Osteocyte (in vitro differentiated cells): Measurements from ENCODE around the gene SMIM43. TPM values are rescaled to one million over a fixed set of nuclear protein-coding genes. Genes with fewer than 3 reads are reported as not detected.

Experiments
- DNase-seq: peaks from one replicate; pipeline ENCODE4 v3.0.0; 2021; ENCODE audit warnings: mixed read lengths; ENCODE audit not compliant: unreplicated experiment; ENCODE audit errors: extremely low spot score
- H3K27ac Mint-ChIP-seq: one replicate; pipeline ENCODE4 v1.8.0; 2021; ENCODE audit warnings: mild to moderate bottlenecking, mixed read lengths; ENCODE audit not compliant: unreplicated experiment
- H3K27me3 Mint-ChIP-seq: one replicate; pipeline ENCODE4 v1.8.0; 2021; ENCODE audit warnings: mixed read lengths; ENCODE audit not compliant: unreplicated experiment
- H3K36me3 Mint-ChIP-seq: one replicate; pipeline ENCODE4 v1.8.0; 2021; ENCODE audit warnings: mixed read lengths; ENCODE audit not compliant: unreplicated experiment
- H3K4me1 Mint-ChIP-seq: one replicate; pipeline ENCODE4 v1.8.0; 2021; ENCODE audit warnings: mixed read lengths; ENCODE audit not compliant: unreplicated experiment
- H3K4me3 Mint-ChIP-seq: one replicate; pipeline ENCODE4 v1.8.0; 2021; ENCODE audit warnings: mild to moderate bottlenecking, moderate library complexity, mixed read lengths; ENCODE audit not compliant: unreplicated experiment
- H3K9me3 Mint-ChIP-seq: one replicate; pipeline ENCODE4 v1.8.0; 2021; ENCODE audit warnings: mixed read lengths; ENCODE audit not compliant: unreplicated experiment
- total RNA-seq: library from RNA; stranded (reverse); gene quantifications from 2 replicates; pipeline ENCODE4 v1.2.1, GENCODE V29; 2021
- TF ChIP-seq, protein P1 (sequence below): fragments of 200-600 bp; sonication (generic); IDR thresholded peaks from 2 replicates; pipeline ENCODE4 v1.5.0; 2021; ENCODE audit warnings: antibody characterized with exemption, mild to moderate bottlenecking, moderate library complexity

SMIM43 gene
- total RNA-seq, 1 donor from 2014 or later, result not detected

DNA sequence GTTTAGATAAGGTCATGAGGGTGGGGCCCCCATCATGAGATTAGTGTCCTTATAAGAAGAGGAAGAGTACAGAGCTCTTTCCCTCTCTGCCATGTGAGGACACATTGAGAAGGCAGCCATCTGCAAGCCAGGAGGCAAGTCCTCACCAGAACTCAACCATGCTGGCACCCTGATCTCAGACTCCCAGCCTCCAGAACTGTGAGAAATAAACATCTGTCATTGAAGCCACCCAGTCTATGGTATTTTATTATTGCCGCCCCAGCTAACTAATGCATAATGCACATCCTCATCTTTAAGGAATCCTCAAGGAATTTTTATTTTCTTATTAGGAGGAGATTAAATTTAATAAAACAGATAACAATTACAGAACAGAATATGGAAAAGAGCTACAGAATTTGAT, 19.4 kb upstream of the SMIM43 start:
- TF ChIP-seq, protein P1, sequence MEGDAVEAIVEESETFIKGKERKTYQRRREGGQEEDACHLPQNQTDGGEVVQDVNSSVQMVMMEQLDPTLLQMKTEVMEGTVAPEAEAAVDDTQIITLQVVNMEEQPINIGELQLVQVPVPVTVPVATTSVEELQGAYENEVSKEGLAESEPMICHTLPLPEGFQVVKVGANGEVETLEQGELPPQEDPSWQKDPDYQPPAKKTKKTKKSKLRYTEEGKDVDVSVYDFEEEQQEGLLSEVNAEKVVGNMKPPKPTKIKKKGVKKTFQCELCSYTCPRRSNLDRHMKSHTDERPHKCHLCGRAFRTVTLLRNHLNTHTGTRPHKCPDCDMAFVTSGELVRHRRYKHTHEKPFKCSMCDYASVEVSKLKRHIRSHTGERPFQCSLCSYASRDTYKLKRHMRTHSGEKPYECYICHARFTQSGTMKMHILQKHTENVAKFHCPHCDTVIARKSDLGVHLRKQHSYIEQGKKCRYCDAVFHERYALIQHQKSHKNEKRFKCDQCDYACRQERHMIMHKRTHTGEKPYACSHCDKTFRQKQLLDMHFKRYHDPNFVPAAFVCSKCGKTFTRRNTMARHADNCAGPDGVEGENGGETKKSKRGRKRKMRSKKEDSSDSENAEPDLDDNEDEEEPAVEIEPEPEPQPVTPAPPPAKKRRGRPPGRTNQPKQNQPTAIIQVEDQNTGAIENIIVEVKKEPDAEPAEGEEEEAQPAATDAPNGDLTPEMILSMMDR, result no peak
- DNase-seq, result no peak
- H3K4me3 Mint-ChIP-seq, result no peak overlapping the region
- no peaks in the 10 kb centered on the region for H3K36me3 Mint-ChIP-seq
- no peaks in the 10 kb centered on the region for H3K27me3 Mint-ChIP-seq
- peaks cover 24% of the 10 kb centered on the region for H3K4me1 Mint-ChIP-seq
- H3K9me3 Mint-ChIP-seq, result peaks cover 7% of the 10 kb centered on the region
- no peak overlapping the region for H3K27ac Mint-ChIP-seq

DNA sequence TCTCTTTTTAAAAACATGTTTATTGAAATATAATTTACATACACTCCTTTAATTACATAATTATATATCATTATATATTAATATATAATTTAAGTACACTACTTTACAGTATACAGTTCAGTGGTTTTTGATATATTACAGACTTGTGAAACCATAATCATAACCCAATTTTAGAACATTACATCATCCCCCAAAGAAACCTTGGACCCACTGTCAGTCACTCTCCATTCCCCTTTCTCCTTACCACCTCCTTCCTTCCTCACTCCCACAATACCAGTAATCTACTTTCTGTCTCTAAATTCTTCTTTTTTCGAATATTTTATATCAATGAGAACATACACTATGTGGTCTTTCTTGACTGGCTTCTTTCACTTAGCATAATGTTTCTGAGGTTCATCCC, 18.2 kb upstream of the SMIM43 start:
- Mint-ChIP-seq H3K9me3 (peaks cover 7% of the 10 kb centered on the region), H3K27ac (no peak overlapping the region)

DNA sequence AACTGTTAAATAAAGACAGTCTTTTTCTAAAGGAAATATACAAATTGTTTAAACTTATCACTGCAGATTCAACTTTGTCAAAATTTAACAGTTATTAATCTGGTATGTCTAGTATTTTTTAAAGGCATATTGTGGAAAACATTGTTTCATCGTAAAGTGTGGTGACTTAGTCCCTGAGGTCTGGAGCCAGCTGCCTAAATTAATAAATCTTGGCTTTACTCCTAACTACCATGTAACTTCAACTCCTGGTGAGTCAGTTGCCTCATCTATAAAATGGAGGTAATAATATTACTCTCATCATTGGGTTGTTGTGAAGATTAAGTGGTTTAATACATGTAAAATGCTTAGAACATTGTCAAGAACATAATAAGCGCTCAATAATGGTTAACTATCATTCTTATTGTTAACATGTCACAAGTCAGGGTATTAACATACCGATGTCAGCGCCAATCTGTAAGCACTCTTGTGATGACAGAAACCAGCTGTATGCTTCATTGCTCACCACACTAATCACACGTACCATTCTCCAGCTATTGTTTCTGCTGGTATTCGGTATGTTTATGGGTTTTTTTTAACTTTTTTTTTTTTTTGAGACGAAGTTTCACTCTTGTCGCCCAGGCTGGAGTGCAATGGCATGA, 14.1 kb upstream of the SMIM43 start:
- Mint-ChIP-seq H3K27me3 (peaks cover 13% of the 10 kb centered on the region), H3K4me3 (no peak overlapping the region), H3K9me3 (peaks cover 7% of the 10 kb centered on the region), H3K4me1 (no peaks in the 10 kb centered on the region), H3K36me3 (no peaks in the 10 kb centered on the region), H3K27ac (no peak overlapping the region)
- TF ChIP-seq, protein P1, result no peak
- no peak for DNase-seq

More for the DNA sequence above, 18.2 kb upstream of the SMIM43 start:
- TF ChIP-seq, protein P1, result no peak
- Mint-ChIP-seq H3K27me3 (no peaks in the 10 kb centered on the region), H3K4me3 (no peak overlapping the region), H3K36me3 (no peaks in the 10 kb centered on the region), H3K4me1 (peaks cover 19% of the 10 kb centered on the region)
- no peak for DNase-seq

DNA sequence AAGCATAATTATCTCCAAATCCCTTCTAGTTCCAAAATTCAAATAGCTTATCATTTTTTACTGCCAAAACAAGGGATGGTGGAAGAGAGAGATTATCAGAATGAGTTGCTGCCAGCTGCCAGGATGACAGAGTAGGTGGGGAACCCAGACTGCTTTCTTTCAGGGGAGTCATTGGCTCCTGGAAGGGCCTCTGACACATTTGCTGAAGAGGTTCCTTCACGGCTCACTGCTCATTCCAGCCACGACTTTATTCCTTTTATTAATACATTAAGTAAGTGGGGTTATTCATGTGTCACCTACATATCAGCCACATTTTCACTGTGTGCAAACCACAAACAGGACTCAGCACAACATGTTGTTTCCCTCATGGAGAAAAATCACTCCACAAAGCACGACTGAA, 12.7 kb upstream of the SMIM43 start:
- no peak overlapping the region for H3K4me3 Mint-ChIP-seq

DNA sequence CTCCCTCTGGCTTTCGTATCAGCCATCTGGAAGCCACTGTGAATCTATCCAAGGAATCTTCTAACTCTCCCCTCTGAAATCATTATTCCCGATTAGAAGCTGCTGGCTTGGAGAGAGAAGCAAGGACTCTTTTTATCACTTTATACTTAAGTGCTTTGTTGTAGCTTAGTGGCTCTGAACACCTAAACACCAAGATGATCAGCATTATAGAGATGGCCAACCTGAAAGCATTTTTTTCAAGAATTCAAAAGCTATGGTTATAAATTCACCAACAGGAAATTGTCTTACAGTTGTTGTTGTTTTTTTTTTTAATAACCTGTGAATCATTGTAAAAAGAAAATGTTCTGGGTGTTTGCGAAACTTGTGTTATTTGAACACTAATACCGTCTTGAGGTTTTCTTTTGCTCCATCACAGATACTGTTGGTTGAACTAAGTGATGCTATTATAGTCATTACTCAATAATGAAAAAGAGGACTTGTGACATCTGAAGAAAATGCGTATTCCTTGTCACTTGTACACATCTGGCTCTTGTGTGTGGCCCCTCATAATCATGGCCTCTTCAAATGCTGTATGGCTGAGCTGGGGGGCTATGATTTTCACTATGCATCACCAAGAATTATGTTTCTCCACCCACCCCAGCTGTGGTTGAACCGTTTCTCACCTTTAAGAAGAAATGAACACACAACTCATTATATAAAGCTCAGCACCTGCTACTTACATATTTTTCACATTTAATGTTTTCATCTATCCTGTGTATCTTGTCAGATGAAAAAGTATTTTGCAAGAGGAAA, 11.8 kb upstream of the SMIM43 start:
- no peak overlapping the region for H3K4me3 Mint-ChIP-seq
- H3K27me3 Mint-ChIP-seq, result peaks cover 24% of the 10 kb centered on the region
- no peak for DNase-seq
- no peak overlapping the region for H3K27ac Mint-ChIP-seq
- no peaks in the 10 kb centered on the region for H3K4me1 Mint-ChIP-seq
- TF ChIP-seq, protein P1, result no peak
- H3K36me3 Mint-ChIP-seq, result no peaks in the 10 kb centered on the region
- H3K9me3 Mint-ChIP-seq, result no peaks in the 10 kb centered on the region

More for the DNA sequence above, 12.7 kb upstream of the SMIM43 start:
- no peaks in the 10 kb centered on the region for H3K4me1 Mint-ChIP-seq
- DNase-seq, result no peak
- H3K9me3 Mint-ChIP-seq, result no peaks in the 10 kb centered on the region
- H3K36me3 Mint-ChIP-seq, result no peaks in the 10 kb centered on the region
- H3K27ac Mint-ChIP-seq, result no peak overlapping the region
- TF ChIP-seq, protein P1, result no peak
- peaks cover 18% of the 10 kb centered on the region for H3K27me3 Mint-ChIP-seq
